Ovary (tissue), 3 donors: ENCODE data around the gene KIF5B.

Experiments
- CTCF ChIP-seq, 3 donors: fragments of 450-650 bp in 2 of 3; fragments of 200-600 bp in 1 of 3; IDR thresholded peaks; one replicate each; pipeline versions ENCODE4 v1.5.1 to v1.8.0; 2016 to 2022; ENCODE audit warnings: antibody characterized with exemption in 3 of 3, mild to moderate bottlenecking in 1 of 3
- EP300 ChIP-seq: sonication (generic); formaldehyde crosslinking; IDR thresholded peaks from one replicate; pipeline ENCODE4 v1.6.1; 2017; ENCODE audit warnings: antibody characterized with exemption
- POLR2A ChIP-seq: fragments of 450-650 bp; IDR thresholded peaks from one replicate; pipeline ENCODE4 v1.6.1; 2017; ENCODE audit warnings: antibody characterized with exemption, mild to moderate bottlenecking, moderate library complexity
- donor health status: DM: no; HTN: no; CAD: no.

GRCh38 chr10:31975157-31975765 is 81.0 kb downstream of the KIF5B start:
- TF ChIP-seq CTCF (IDR thresholded peaks at IDR 0.05) (no peak), EP300 (no peak), POLR2A (no peak)
